ENCODE measurements around the gene CDHR5. TPM values are rescaled to one million over a fixed set of nuclear protein-coding genes. Genes with fewer than 3 reads are reported as not detected.

The CDHR5 gene
- total RNA-seq, 4 donors from 2014 or later = not detected

DNA sequence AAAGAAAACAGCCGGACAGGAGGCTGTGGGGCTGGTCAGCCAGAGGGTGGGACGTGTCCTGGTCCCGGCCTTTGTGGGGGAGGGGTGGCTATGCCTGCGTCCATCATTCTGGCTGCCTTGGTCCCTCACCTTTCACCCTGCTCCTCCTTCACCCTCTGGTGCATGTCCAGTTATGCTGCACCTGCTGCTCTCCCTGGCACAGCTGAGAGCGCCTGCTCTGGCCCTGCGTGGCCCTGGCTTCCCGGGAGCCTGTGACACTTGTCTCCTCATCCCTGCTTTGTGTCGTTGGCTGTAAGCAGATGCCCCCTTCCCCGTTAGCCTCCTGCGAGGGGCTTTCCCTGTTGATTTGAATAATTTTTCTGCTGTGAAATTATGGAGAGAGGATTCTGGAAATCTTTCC, 31.8 kb downstream of the CDHR5 start:
- DNase-seq (ENCODE audit: low spot score) (no peak), ATAC-seq (ENCODE audit: low FRiP score) (no peak)
- TF ChIP-seq, protein P1, sequence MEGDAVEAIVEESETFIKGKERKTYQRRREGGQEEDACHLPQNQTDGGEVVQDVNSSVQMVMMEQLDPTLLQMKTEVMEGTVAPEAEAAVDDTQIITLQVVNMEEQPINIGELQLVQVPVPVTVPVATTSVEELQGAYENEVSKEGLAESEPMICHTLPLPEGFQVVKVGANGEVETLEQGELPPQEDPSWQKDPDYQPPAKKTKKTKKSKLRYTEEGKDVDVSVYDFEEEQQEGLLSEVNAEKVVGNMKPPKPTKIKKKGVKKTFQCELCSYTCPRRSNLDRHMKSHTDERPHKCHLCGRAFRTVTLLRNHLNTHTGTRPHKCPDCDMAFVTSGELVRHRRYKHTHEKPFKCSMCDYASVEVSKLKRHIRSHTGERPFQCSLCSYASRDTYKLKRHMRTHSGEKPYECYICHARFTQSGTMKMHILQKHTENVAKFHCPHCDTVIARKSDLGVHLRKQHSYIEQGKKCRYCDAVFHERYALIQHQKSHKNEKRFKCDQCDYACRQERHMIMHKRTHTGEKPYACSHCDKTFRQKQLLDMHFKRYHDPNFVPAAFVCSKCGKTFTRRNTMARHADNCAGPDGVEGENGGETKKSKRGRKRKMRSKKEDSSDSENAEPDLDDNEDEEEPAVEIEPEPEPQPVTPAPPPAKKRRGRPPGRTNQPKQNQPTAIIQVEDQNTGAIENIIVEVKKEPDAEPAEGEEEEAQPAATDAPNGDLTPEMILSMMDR (IDR thresholded peaks at IDR 0.05) = no peak

- ATAC-seq (ENCODE audit: low FRiP score) (no peak), DNase-seq (ENCODE audit: low spot score) (no peak)
- TF ChIP-seq, protein P1 (IDR thresholded peaks at IDR 0.05) = no peak
Observed at GRCh38 chr11:592501-592900, 32.3 kb downstream of the CDHR5 start.

GRCh38 chr11:590997-591396, 33.8 kb downstream of the CDHR5 start:
- ATAC-seq (ENCODE audit: low FRiP score) (no peak), DNase-seq (ENCODE audit: low spot score) (no peak)
- TF ChIP-seq, protein P1 (IDR thresholded peaks at IDR 0.05) = no peak

GRCh38 chr11:589798-590197, 35.0 kb downstream of the CDHR5 start:
- TF ChIP-seq, protein P1 (IDR thresholded peaks at IDR 0.05) = no peak
- ATAC-seq (ENCODE audit: low FRiP score) (no peak), DNase-seq (ENCODE audit: low spot score) (no peak)

- peak; percentile 71 for ATAC-seq (ENCODE audit: low FRiP score)
- no peak for DNase-seq (ENCODE audit: low spot score)
- TF ChIP-seq, protein P1 (IDR thresholded peaks at IDR 0.05) = no peak
Observed at GRCh38 chr11:587978-588380, 36.8 kb downstream of the CDHR5 start.

GRCh38 chr11:587546-587945, 37.2 kb downstream of the CDHR5 start:
- TF ChIP-seq, protein P1 (IDR thresholded peaks at IDR 0.05) = no peak
- no peak for ATAC-seq (ENCODE audit: low FRiP score)
- no peak for DNase-seq (ENCODE audit: low spot score)

DNA sequence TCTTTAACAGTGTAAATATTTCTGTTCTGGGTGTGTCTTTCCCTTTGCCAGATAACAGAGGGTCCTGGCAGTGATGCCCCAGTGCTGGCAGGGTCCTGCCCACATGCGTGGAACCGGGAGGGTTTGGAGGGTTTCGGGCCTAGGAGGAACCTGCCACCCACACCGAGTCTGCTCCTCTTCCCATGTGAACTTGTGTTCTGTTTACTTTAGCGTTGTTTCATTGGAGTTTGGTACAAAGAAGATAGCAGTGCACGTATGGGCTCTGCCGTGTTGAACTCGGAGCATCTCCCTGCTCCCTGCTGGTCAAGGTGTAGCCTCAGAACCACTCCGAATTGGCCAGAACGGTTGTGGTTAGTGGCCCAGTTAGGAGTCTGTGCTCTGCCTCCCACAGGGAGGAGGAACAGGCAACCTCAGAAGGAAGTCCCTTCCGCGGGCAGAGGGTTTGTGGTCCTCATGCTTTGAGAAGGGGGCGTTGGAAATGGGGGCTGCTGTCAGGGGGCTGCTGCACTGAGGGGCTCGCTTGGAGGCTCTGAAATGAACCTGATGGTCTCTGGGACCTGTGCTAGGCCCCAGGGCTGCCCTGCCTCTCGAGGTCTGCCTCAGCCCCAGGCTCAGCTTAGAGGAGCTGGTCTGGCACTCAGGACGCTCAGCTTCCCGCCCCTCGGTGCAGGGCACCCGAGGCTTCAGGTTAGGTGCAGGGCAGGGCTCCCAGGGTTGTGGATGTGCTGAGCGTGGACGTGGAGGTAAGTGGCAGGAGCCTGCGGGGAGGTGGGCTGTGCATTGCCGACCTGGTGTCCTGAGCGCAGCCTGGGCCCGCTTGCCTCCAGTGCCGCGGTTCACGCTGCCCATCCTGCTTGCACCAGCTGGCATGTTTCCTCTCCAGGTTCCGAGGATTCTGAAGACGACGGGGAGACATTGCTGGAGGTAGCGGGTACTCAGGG, 38.1 kb downstream of the CDHR5 start:
- TF ChIP-seq, protein P1 (IDR thresholded peaks at IDR 0.05) = no peak
- DNase-seq (ENCODE audit: low spot score) (no peak), ATAC-seq (ENCODE audit: low FRiP score) (no peak)
